Thyroid gland (tissue), 4 donors: ENCODE data around the gene CHL1.

ENCODE experiments used
- CTCF ChIP-seq, 6 experiments: fragments of 200-600 bp in 3 of 6; fragments of 450-650 bp in 3 of 6; sonication (generic) in 3 of 6; IDR thresholded peaks; one replicate each; pipeline ENCODE4 v1.5.1; 2016 to 2019; ENCODE audit warnings: antibody characterized with exemption in 6 of 6, mild to moderate bottlenecking in 2 of 6, inconsistent platforms in 1 of 6, moderate library complexity in 1 of 6
- POLR2A ChIP-seq, 2 donors: fragments of 450-650 bp; IDR thresholded peaks; one replicate each; pipeline ENCODE4 v1.6.1; 2017; ENCODE audit warnings: antibody characterized with exemption in 2 of 2, mild to moderate bottlenecking in 2 of 2, moderate library complexity in 1 of 2

- TF ChIP-seq CTCF (IDR thresholded peaks at IDR 0.05) (no peak), POLR2A (IDR thresholded peaks at IDR 0.05) (no peak)
Observed at GRCh38 chr3:229183-229661, 32.7 kb downstream of the CHL1 start.
